HG03280 (cell line): ENCODE results near the gene MSRB3.

Source experiments
- ATAC-seq: cut with Tn5 transposase; IDR thresholded peaks from one replicate; pipeline ENCODE4 v1.9.1; 2021; ENCODE audit warnings: mild to moderate bottlenecking, moderate library complexity; ENCODE audit not compliant: unreplicated experiment

Gene MSRB3

DNA sequence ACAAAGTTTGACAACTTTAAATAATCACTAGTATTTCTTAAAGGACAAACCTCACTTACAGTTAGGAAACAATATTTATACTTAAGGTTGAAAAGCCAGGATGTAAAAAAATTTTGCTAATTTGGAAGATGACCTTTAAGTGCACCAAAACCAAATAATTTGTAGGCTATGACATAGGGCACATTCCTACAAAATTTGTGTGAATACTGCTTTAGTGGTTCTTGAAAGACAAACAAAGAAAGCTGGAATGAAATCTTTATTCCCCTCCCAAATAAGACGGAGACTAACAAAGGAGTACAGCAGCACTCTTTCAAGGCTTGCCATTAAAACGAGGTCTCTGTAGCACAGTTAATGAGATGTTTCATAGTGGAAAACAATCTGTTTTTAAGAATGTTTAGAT, 45.6 kb downstream of the MSRB3 start:
- ATAC-seq = no peak

DNA sequence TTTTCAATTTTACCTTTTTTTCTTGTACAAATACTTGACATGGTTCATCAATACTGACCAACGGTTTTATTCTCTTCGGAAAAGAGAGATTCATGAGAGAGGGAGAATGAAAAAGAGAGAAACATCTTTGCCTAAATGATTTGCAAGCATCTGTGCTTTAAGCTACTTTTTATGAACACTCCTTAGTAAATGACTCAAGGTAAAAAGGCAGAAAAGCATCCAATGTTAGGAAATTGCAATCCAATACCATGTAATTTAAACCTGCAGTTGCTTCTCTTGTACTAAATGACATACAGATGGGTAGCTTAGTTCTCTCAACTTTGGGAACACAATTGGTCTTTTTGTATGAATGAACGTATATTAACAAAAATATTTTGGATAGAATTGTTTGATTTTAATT, 46.1 kb downstream of the MSRB3 start:
- ATAC-seq = no peak

DNA sequence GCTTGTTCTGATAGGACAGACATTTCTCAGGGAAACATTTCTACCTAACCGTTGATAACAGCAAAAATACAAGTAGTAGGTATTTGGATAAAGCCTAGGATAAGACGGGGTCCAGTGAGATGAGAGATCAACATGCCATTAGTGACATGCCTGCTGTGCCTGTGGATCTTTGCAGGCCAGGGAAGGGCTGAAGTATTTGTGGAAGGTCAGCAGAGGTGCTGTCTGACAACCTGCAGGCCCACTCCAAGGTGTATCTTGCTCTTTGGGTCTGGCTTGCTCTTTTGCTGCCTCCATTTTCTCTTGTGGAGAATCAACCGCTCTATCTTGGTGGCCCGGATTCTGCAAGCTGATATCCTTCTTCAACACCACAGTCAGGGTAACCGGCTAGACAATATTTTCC, 46.7 kb downstream of the MSRB3 start:
- no peak for ATAC-seq

DNA sequence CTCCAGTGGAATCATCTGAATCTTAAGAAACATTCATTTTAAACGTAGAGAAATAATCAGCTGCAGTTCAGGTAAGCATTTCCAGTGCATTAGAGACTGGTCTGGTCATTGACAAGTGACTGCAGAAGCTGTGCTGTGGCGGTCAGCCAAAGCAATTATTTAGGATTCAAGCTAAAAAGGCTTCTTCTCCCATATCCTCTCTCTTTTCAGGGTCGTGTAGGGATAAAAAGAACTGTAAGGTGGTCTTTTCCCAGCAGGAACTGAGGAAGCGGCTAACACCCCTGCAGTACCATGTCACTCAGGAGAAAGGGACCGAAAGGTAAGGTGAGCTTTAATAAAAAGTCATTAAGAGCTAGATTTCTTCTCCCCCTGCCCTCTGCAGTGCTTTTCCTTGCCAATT, 48.1 kb downstream of the MSRB3 start:
- ATAC-seq = no peak

DNA sequence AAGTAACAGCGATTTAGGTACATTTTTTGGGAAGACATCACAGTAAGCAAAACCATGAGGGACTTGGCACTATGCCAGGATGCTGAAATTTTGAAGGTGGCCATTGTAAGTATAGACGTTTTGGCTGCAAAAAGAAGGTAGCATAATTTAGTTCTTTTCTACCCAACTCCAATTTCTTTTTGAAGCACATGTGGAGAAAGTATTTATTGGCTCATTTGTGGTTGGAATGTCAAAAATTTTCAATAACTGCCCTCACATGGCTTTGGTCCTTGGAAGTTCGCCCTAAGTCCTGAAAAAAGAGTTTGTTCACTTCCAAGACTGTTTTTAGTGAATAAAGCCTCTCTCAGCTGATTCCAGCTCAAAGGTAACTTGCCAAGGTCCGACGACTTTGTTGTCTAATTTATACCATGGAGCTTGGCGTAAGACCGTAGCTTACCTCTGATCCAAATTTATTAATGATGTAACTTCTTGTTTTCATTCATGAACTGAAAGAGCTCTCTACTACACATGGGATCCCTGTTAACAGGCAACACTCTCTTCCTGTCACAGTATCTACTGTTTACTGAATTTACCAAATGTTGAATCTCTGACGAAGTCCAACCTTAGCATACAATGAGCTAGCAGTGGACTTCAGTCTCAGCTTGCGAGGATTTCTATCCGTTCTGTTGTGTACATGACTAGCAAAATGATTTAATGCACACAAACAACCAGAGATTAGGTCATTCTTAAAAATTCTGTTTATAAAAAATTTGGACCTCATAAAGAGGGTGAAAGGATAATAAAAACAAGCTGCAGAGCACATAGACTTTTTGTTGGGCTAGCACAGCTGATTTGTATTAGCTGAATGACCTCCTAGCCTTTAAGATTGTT, 49.0 kb downstream of the MSRB3 start:
- no peak for ATAC-seq

DNA sequence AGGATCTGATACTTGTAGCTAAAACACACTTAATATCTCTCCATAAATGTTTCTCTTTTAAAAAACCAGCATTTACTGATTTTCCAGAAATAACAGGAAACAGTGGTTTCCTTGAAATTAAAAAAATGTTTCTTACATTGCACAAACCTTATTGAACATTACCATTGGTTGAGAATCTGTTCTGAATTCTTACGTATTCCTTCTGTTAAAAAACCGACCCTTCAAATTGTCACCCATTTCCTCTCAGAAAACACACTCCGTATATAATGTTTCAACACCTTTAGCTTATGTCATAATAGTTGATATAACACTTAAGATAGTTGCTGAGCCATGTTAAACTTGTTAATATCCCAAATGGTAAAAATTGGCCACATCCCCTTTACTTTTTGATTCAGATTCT, 51.2 kb downstream of the MSRB3 start:
- no peak for ATAC-seq

DNA sequence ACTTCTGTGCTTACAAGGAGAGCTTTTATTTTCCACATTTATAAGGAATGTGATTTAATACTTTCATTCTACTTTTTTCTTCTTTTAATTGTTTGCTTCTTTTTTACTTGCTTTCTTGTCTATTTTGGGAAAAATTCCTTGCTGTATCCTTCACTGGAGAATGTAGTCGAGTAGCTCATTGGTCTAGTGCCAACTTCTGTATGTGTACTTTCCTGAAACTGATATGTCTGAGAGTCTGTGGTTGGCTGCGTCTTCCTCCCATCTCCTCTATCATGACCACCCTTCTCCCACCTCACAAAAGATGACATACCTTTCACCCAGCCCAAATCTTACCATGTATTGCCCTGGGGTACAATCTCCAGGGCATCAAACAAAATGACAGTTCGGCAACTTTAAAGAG, 51.8 kb downstream of the MSRB3 start:
- ATAC-seq = no peak

DNA sequence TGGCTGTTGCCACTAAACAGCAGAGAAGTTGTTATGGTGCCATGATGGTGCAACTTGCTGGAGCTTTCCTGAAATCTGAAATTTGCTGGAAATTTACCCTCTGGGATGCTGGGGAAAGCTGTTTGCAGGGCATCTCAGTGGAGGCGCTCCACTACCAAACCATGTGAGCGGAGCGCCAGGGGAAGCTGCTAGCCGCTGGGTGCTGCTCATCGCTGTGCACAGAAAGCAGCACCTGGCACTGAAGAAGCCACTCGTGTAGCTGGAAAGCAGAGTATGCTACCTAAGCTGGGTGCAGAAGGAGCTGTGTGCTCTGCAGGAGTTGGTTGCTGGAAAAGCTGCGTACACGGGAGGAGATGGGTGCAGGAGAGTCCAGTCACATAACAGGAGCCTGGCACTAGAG, 53.0 kb downstream of the MSRB3 start:
- ATAC-seq = no peak

DNA sequence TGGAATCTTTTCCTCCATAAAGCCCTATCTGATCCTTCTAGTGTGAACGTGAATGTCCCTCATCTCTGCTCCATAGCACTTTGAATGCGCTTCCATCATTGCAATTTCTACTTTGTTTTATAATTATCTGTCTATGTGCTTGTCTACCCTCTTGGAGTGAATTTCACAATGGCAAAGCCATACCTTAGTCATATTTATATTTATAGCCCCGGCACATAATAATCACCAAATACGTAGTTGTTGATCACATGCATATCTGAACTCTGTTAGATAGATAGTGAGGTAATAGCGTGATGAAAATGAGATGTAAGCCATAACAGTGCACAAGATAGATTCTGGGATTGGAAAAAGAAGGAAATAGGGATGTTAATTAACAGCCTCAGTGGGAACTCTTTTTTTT, 55.2 kb downstream of the MSRB3 start:
- no peak for ATAC-seq

DNA sequence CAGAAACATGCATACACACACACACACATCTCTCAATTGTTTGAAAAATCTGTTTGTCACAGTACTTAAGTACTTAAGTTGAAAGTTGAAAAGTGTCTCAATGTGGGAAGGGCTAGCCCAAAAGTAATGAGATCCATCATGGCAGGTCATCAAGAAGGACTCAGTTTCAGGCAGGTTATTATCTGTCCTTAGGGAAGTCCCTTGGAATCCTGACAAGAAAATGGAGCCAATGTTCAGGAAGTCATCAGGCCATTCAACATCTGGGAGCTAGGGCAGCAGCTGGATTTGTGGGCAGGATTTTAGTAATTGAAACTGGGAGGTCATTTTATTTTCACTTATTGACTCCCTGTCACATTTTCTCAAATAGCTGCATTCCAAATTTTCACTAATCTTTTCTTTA, 56.0 kb downstream of the MSRB3 start:
- ATAC-seq = no peak

DNA sequence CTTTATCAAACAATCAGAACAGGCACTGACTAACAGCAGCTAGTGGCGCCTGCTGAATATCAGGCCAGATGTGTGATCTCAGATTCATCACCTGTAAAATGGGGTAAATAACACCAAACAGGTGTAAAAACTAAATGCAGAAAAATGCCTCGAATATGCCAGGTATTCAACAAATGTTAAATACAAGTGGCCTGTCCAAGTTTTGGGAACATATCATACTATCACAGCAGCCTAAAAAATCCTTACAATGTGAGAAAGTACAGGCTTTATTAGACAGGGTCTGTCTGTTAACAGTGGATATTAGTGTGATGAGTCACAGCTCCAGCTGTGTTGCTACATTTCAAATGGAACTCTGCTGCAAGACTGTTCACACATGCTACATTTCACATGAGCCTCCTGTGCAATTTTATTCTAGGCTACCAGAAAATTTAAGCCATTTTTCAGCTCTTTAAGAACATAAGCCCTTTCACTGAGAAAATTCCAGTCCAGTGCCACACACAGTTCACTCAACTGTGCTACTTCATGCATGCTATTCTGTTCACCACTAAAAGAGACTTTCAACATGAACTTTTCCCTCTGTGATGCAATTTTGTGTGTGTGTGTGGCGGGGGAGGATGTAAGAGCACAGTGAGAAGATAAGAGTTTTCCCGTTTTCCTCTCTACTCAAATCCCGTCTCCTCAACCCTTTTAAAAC, 56.7 kb downstream of the MSRB3 start:
- no peak for ATAC-seq

DNA sequence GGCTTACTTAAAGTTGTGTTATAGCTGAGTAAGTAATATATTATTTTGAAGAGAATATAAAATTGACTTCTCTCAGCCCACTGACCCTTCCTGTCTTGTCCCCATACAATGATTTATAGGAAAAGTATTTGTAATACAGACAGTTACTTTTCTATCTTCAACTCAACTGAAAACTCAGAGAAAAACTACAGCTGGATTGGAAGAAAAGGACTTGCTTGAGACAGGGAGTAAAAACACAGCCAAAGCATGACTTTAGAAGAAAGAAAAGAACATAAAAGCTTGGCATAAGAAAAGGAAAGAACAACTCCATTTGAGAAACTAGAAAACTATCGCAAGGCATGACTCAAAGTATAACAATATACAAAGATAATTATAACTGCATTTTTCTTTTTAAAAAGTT, 57.5 kb downstream of the MSRB3 start:
- no peak for ATAC-seq

DNA sequence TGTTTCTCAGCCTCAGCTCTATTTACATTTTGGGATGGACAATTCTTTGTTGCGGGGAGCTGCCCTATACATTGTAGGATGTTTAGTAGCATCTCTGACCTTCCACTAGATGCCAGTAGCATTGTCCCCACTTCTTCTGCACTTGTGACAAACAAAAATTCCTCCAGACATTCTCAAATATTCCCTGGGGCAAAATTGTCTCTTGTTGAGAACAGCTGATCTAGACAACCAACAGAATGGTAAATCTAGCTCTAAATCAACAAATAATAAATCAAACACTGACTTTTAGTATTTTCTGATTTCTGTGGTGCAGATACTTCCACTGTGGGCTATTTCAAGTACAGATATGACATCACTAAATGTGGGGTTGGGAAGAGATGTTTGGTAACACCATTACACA, 60.7 kb downstream of the MSRB3 start:
- ATAC-seq = no peak

DNA sequence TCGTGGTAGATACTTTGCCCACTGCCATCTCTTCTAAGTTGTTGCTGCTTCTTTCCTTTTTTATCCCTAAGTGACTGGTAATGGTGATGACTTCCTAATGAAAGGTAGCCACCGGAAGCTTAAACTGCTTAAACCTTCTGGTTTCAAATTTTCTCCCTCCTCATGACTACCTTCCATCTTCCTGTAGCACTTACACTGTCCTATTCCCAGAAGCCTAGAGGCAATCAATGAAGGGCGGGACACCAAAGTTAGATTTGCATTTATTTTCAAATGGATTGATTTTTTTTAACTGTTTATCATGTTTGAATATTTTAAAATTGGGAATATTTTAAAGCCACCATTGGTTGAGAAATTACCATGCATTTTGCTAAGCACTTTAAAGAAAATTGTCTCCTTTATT, 64.7 kb downstream of the MSRB3 start:
- ATAC-seq = no peak

DNA sequence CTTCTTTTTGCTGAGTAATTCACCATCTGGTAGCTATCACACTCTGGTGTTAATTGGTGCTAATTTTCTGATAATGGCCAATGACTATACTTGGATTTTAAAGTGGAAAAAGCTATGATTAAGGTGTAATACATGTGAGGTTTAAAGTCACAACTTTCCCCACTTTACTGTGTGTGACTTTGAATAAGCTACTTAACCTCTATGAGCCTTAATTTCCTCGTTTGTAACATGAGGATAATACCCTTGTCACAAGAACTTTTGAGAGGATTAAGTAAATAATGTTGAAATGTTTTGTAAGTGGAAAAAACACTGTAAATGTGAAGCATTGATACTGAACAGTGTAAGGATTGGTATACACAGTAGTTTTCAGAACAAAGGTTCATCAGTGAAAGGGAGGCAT, 65.3 kb downstream of the MSRB3 start:
- ATAC-seq = no peak

DNA sequence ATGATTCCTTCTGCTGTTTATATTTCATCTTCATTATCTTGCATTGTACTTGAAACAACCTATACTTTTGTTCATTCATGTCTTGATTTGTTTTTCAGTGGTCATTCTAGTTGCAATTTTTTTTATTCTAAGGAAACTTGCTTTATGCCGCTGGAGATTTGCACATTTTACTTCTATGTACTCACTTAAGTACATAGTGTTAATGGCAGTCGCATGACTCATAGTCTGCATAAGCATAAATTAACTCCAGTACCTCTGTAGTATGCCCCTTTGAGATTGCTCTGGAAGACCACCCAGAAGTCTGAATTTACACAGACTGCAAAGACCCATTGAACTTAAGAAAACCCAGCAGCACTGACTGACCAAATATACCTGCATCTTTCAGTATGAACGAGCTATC, 77.0 kb downstream of the MSRB3 start:
- no peak for ATAC-seq

DNA sequence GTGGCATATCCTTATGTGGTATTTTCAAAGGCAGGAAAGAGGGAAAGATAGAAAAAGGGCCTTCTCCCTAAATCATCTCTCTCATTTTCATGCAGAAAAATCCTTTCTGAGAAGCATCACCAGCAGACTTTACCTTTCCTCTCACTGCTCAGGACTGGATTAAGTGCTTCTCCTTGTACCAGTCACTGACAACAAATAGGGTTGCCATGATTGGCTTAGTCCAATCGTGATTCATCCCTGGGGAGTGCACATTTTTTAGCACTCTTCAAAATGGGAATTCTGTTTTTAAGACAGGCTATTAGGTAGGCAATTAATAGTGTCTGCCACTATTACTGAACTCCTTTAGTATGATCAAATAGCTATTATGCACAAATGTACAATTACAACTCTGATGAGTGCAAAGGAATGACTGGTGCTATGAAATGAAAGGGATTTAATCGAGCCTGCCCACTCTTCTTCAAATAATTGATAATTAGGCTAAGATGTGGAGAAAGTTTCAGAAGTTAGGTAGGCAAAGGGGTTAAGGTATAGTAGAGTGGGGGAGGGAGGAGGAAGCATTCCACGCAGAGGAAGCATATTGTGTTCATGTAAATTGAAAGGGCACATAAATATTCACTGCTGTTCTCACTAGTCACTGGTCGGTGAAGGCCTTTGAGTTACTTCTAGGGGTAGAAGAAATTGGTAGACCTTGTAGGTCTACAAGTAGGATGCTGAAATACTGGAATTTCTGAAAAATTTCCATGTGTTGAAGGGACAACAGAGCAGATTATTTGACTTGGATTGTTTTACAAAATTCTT, 84.0 kb downstream of the MSRB3 start:
- ATAC-seq = no peak

DNA sequence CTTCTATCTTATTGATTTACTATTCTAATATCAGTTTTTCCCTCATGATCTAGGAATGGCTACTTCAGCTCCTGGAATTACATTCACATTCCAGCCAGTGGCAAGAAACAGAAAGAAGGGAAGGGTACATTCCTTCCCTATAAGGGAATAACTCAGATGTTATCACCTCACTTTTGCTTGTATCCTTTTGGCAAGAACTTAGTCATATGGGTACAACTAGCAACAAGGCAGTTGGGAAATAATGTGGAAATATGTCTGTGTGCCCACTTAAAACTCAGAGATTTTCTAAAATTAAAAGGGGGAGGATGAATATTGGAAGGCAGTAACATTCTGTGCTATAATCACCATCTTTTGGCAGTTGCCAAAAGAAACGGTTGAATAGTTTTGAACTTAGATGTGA, 85.6 kb downstream of the MSRB3 start:
- no peak for ATAC-seq

DNA sequence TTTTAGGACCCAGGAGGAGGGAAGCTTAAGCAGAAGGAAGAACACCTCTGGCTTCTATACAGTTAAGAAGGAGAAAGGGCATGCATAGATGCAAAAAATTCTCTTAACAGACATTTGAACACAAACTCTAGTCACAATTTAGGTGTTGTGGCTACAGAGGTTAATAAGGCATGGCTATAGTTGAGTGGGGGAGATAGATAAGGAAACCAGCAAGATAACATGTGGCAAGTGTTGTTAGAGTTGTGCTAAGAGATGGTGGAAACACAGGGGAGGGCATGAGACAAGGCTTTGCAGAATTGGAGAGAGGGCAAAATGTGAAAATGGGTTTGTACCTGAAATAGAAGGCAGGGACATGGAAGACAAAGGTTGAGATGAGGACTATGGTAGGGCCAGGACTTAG, 88.9 kb downstream of the MSRB3 start:
- ATAC-seq = no peak

DNA sequence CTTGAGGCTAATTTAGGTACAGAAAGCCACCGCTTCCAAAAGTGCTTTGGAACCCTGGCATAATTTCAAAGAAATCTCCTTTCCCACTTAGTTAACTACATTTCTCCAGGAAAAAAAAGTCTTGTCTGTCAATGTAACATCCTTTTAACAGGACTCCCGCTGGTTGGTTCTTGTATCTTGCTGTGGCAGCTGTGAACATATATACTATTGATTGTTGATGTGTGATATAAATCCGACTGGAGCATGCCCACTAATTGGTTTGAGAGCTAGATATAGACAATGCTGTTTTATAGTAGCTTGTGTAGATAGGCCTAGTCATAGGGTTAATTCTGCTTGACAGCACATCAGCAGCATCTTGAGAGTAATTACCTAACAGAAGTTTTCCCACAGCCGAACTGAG, 89.6 kb downstream of the MSRB3 start:
- no peak for ATAC-seq

DNA sequence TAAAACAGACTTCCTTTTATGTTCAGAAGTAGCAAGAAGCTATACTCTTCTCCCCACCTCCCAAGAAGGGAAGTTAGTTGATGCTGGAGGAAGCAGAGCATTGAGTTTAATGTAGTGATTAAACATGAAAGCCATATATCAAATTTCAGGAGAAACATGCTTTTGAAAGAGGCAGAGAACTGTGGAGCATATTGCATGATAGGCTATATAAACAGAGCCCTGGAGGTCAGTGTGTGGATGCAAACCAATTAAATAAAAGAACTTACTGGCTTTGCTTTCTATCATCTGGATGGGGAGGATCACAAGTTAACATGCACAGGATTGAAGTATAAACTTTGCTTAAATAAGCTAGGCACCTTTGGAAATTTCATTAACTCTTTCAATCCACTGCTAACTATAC, 94.1 kb downstream of the MSRB3 start:
- ATAC-seq = no peak

DNA sequence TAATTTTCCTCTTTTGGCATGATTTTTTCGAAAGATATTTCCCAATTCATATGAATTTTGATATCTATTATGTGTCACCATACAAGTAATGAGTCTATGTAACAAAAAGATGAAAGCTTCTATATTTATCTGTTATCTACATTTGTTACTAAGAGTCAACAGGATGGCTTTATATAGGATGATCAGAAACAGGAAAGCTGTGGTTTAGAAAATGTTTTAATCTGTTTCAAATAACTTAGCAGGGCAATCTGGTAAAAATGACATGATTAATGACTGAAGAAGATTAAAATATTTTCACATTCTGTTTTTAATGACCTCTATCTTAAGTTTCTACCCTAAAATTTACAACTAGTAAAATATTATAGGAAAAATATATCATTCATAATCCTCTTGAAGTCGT, 105.8 kb downstream of the MSRB3 start:
- ATAC-seq = no peak
